ENCODE data around the gene ADRA2B.

The ADRA2B gene

GRCh38 chr2:96123936-96124335, 7.6 kb upstream of the ADRA2B start:
- intact Hi-C loops (cut with DNase I) = no loop called here
- no peak for DNase-seq

DNA sequence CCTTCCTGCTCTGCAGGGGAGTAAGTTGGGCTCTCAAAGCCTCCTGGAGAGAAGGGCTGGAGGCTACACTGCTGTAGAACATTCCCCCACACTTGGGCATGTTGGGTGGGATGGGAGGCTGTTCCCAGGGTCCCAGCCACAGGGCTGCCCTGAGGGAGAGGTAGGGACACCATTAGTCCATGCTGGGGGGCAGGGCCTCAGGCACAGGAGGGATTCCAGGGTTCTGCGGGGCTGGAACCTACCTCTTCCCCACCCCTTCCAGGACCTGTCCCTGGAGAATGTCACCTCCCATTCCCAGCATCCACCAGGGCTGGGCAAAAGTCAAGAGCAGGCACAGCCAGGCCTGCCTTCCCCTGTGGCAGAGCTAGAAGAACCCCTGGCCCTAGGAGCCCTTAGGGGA, 6.9 kb upstream of the ADRA2B start:
- intact Hi-C loops (cut with DNase I) = no loop called here
- no peak for DNase-seq

DNA sequence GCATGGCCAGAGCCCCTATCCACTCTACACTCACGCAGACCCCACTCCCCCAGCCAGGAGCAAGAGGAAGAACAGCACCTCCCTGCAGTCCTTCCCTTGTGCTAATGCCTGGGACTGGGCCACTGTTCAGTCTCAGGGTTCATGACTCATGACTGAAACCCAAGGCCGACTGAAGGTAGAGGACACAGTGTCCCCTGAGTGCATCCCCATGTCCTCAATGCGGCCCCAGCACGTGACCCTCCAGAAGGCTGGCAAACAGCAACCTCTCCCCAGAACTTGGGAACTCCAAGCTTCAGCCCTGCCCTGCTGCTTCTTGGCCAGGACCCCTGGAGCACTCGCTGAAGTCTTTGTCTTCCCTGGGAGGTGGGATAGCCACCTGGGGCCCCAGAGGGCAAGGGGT, 6.0 kb upstream of the ADRA2B start:
- intact Hi-C loops (cut with DNase I) = no loop called here

DNA sequence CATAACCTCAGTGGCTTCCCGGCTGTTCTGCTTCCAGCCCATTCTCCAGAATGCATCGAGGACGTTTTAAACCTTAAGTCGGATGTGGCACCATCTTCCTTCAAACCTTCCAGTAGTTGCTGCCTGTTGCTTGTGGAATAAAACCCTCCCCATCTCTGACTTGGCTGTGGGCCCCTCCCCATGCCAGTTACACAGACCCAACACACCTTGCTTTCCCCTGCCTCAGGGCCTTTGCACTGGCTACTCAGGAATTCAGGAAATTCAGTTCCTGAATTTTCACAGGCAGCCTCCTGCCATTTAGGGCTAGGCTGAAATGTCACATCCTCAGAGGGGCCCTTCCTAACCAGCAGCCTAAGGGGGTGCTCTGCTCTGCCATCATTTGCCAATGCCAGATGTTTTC, 5.0 kb upstream of the ADRA2B start:
- intact Hi-C loops (cut with DNase I) = no loop called here
- no peak for DNase-seq

More for the DNA sequence above, 6.0 kb upstream of the ADRA2B start:
- no peak for DNase-seq

- no peak for DNase-seq
- intact Hi-C loops (cut with DNase I) = no loop called here
Observed at GRCh38 chr2:96120991-96121390, 4.6 kb upstream of the ADRA2B start.

- intact Hi-C loops (cut with DNase I) = no loop called here
Observed at GRCh38 chr2:96120091-96120720, 3.8 kb upstream of the ADRA2B start.

GRCh38 chr2:96119389-96119751, 3.0 kb upstream of the ADRA2B start:
- no peak for DNase-seq
- intact Hi-C loops (cut with DNase I) = loop anchor here (10.0 kb wide), 1 partner anchor 95 kb away; no protein-coding TSS in a partner anchor

More at GRCh38 chr2:96120091-96120720, 3.8 kb upstream of the ADRA2B start:
- no peak for DNase-seq

DNA sequence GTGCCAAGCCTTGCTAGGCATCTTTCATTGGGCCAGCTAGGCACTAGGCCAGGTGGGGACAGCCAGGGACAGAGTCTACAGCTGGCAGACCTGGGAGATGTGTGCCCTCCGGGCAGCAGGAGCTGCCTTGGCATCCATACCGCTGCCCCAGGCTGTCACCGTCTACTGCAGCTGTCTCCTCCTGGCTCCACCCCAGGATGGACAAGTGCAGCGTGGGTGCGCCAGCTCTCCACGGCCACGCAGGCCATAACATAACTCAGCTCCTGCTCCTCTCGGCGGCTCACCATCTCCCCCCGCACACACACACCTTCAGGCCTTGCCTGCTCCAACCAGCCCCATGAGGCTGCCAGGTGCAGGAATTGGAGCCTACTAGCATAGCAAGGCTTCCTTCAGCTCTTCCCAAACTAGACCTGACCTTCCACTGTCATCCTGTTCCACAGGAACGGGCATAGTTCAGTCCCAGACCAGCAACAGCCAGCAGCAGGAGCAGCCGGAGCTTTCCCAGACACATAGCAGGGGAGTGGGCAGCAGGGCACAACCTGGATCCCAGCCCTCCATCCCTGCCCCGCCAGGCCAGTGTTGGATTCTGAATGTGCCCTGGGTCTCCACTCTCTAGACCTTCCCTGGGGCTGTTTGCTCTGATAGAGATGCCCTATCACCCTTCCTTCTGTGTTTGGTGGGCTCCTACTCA, 2.5 kb upstream of the ADRA2B start:
- intact Hi-C loops (cut with DNase I) = loop anchor here (10.0 kb wide), 1 partner anchor 94 kb away; no protein-coding TSS in a partner anchor
- no peak for DNase-seq

- intact Hi-C loops (cut with DNase I) = loop anchor here (10.0 kb wide), 1 partner anchor 93 kb away; no protein-coding TSS in a partner anchor
- no peak for DNase-seq
Observed at GRCh38 chr2:96117701-96118588, 1.6 kb upstream of the ADRA2B start.

- DNase-seq = peak in 39 of 42 donors; percentile 17 to 82 (median 59)
- intact Hi-C loops (cut with DNase I) = loop anchor here (10.0 kb wide), 1 partner anchor 92 kb away; no protein-coding TSS in a partner anchor
Observed at GRCh38 chr2:96116879-96117533, 635 bp upstream of the ADRA2B start.

DNA sequence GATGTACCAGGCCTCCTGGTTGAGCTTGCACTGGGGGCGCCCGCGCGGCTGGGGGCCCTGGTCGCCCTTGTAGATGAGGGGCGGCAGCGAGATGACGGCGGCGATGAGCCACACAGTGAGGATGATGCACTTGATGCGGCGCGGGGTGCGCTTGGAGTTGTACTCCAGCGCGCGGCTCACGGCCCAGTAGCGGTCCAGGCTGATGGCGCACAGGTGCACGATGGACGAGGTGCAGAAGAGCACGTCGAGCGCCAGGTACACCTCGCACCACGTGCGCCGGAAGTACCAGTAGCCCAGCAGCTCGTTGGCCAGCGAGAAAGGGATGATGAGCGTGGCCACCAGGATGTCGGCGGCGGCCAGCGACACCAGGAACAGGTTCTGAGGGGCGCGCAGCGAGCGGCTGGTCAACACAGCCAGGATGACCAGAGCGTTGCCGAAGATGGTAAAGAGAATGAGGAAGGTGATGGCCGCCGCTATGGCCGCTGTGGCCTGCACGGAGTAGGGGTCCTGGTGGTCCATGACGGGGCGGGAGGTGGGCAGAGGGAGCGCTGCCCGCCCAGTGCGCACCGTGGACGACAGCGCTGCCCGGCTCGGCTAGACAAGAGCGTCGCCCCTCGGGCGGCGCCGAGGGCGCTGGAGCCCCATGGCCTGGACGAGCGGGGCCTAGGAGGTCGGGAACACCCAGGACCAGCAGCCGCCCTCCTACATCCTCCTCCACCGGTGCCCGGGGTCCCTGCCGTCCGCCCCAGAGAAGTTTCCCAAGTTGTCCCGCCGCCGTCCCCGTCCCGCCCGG, 544 bp downstream of the ADRA2B start:
- intact Hi-C loops (cut with DNase I) = loop anchor here (10.0 kb wide), 1 partner anchor 91 kb away; no protein-coding TSS in a partner anchor
- no peak for DNase-seq

DNA sequence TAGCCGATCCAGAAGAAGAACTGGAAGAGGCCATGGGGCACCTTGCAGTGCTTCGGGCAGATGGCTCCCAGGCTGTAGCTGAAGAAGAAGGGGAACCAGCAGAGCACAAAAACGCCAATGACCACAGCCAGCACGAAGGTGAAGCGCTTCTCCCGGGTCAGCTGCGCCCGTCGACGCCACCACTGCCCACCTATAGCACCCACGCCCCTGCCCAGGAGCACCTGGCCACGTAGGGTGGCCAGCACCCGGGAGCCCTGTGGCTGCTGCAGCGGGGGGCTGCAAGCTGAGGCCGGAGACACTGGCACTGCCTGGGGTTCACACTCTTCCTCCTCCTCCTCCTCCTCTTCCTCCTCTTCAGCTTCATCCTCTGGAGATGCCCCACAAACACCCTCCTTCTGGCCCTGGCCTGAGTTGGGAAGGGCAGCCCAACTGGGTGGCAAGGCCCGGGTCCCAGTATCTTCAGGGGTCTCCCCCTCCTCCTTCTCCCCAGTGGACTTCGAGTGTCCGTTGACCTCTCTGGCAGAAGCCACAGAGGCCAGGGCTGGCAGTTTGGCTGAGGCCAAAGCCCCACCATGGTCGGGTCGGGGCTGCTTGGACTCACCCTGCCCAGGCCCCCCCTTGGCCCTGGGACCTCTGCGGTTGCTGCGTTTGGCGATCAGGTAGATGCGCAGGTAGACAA, 1.3 kb downstream of the ADRA2B start:
- intact Hi-C loops (cut with DNase I) = loop anchor here (10.0 kb wide), 1 partner anchor 90 kb away; no protein-coding TSS in a partner anchor
- DNase-seq = no peak

DNA sequence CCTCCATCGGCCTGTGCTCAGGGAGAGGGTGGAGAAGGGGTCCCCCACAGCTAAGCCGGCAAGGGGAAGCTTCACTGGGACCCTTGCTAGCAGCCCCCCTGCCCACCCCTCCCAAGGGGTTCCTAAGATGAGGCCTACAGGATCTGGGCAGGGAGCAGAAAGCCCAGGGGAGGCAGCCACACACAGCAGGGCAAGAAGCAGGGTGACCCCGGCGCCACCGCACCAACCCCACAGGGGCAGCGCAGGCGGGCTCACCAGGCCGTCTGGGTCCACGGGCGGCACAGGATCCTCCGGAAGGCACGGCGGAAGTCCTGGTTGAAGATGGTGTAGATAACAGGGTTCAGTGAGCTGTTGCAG, 1.8 kb downstream of the ADRA2B start:
- no peak for DNase-seq

GRCh38 chr2:96113951-96114350, 2.4 kb downstream of the ADRA2B start:
- peak in 16 of 42 donors; percentile 15 to 58 (median 35) for DNase-seq
- intact Hi-C loops (cut with DNase I) = loop anchor here (10.0 kb wide), 1 partner anchor 89 kb away; no protein-coding TSS in a partner anchor

More for the DNA sequence above, 1.8 kb downstream of the ADRA2B start:
- intact Hi-C loops (cut with DNase I) = loop anchor here (10.0 kb wide), 1 partner anchor 90 kb away; no protein-coding TSS in a partner anchor

DNA sequence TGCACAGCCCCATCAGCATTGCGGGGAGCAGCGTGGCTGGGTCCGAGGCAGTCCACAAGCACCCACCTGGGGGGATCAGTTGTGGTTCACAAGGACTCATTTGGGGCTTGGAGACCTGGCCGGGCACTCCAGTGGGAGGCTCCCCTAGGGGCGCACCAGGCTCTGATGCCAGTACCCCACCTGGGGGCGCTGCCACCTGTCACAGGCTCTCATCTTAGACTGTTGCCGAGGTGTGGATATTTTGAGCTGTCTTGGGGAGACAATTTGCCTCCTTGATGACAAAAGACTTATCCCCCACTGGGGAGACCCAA, 3.0 kb downstream of the ADRA2B start:
- intact Hi-C loops (cut with DNase I) = loop anchor here (10.0 kb wide), 1 partner anchor 89 kb away; no protein-coding TSS in a partner anchor
- no peak for DNase-seq

GRCh38 chr2:96112501-96113366, 3.6 kb downstream of the ADRA2B start:
- intact Hi-C loops (cut with DNase I) = loop anchor here (10.0 kb wide), 1 partner anchor 88 kb away; no protein-coding TSS in a partner anchor
- DNase-seq = no peak
